Measurements from ENCODE around the gene BCAS3.

DNA sequence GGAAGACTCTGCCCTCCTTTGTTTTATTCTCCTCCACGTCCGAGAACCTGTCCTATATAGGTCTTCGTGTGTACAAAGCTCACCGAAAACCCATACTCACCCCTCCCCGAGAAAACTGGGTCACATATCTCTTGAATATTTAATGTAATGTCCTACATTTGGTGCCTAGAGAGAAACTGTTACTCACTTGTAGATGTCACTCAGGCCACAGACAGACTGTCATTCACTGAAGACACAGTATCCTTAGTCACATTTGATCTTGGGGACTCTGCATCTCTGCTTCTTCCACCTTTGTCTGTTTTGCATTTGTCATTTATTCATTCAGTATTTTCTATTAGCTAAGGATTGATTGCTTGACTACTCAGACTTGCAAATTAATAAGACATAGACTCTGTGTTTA lies 590.2 kb downstream of the BCAS3 start:
- TF ChIP-seq POLR2A (IDR thresholded peaks at IDR 0.05; ENCODE audit: low read depth, low read length) (no peak), POLR2AphosphoS5 (IDR thresholded peaks at IDR 0.05; ENCODE audit: low read depth, low read length) (no peak)
